HEK293T (cell line): Measurements from ENCODE around the gene RPE65.
A peak's percentile ranks its signal among the peaks of the same experiment; 100 is the strongest.

Experiments used
- CTCF ChIA-PET: fragments of 350-600 bp; formaldehyde crosslinking; extraction: SDS; loops from one replicate; lab custom pipeline; 2021; ENCODE audit warnings: antibody characterized with exemption, inconsistent platforms; lab: Yijun Ruan, JAX
- POLR2A ChIA-PET: fragments of 350-600 bp; formaldehyde crosslinking; extraction: SDS; loops from one replicate; lab custom pipeline; 2020; ENCODE audit warnings: antibody characterized with exemption, inconsistent platforms; lab: Yijun Ruan, JAX
- DNase-seq: peaks from one replicate; pipeline ENCODE4 v3.0.0; 2012; ENCODE audit warnings: mixed read lengths; ENCODE audit errors: extremely low spot score
- ARNT ChIP-seq: fragments of 450-650 bp; IDR thresholded peaks from 2 replicates; pipeline ENCODE4 v1.6.1; 2017; ENCODE audit warnings: mild to moderate bottlenecking
- BHLHE40 ChIP-seq: fragments of 450-650 bp; IDR thresholded peaks from 2 replicates; pipeline ENCODE4 v1.6.1; 2016; ENCODE audit warnings: mild to moderate bottlenecking, moderate library complexity, borderline replicate concordance
- CTBP1 ChIP-seq: fragments of 450-650 bp; IDR thresholded peaks from 2 replicates; pipeline ENCODE4 v1.6.1; 2016; ENCODE audit warnings: borderline replicate concordance
- ELF4 ChIP-seq: fragments of 450-650 bp; IDR thresholded peaks from 2 replicates; pipeline ENCODE4 v1.6.1; 2017; ENCODE audit warnings: antibody characterized with exemption
- FOXA1 ChIP-seq: fragments of 450-650 bp; IDR thresholded peaks from 2 replicates; pipeline ENCODE4 v1.6.1; 2016; ENCODE audit warnings: mild to moderate bottlenecking
- FOXK2 ChIP-seq: fragments of 450-650 bp; IDR thresholded peaks from 2 replicates; pipeline ENCODE4 v1.6.1; 2016; ENCODE audit warnings: mild to moderate bottlenecking
- FOXM1 ChIP-seq: fragments of 450-650 bp; IDR thresholded peaks from 2 replicates; pipeline ENCODE4 v1.6.1; 2017; ENCODE audit warnings: mild to moderate bottlenecking, borderline replicate concordance
- HDGF ChIP-seq: fragments of 450-650 bp; IDR thresholded peaks from 2 replicates; pipeline ENCODE4 v1.6.1; 2017; ENCODE audit warnings: antibody characterized with exemption, borderline replicate concordance
- L3MBTL2 ChIP-seq: fragments of 450-650 bp; conservative IDR thresholded peaks from 2 replicates; pipeline ENCODE4 v1.6.1; 2016; ENCODE audit warnings: mild to moderate bottlenecking
- LEF1 ChIP-seq: fragments of 450-650 bp; IDR thresholded peaks from 2 replicates; pipeline ENCODE4 v1.6.1; 2017; ENCODE audit warnings: mild to moderate bottlenecking, borderline replicate concordance
- NFRKB ChIP-seq: fragments of 450-650 bp; IDR thresholded peaks from 2 replicates; pipeline ENCODE4 v1.6.1; 2016; ENCODE audit warnings: mild to moderate bottlenecking, moderate library complexity
- PKNOX1 ChIP-seq: fragments of 450-650 bp; IDR thresholded peaks from 2 replicates; pipeline ENCODE4 v1.6.1; 2016
- SP1 ChIP-seq: fragments of 450-650 bp; IDR thresholded peaks from 2 replicates; pipeline ENCODE4 v1.6.1; 2017
- SUZ12 ChIP-seq: fragments of 450-650 bp; IDR thresholded peaks from 2 replicates; pipeline ENCODE4 v1.6.1; 2016; ENCODE audit warnings: mild to moderate bottlenecking
- TARDBP ChIP-seq: fragments of 450-650 bp; IDR thresholded peaks from 2 replicates; pipeline ENCODE4 v1.6.1; 2016
- ZNF384 ChIP-seq: fragments of 450-650 bp; IDR thresholded peaks from 2 replicates; pipeline ENCODE4 v1.6.1; 2016

Gene RPE65

DNA sequence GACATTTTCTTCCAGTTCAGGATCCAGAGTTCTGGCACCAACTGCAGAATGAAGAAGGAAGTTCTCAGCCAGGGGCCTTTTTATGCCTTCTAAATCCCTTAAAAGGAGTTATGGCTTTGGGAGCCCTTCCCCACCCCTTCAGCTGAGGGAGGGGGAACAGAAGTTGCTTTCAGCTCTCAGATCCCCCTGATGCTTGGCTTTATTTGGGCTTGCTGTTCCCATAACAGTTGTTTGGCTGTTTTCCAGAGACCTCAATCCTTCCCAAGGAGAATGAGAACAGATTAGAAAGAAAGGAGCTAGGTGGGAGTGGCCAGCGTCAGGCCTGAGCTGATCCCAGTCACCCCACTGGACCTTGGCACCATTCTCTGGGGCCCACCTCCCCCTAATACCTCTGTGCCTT is at the start of gene RPE65:
Gene RPE65, minus strand, starts transcription at position 54 of the 400 bp plus-strand sequence. Its CDS starts 49 bp downstream, at position 5.
- TF ChIP-seq HDGF (no peak), ARNT (no peak), LEF1 (no peak), SUZ12 (no peak), FOXA1 (no peak), FOXM1 (no peak), PKNOX1 (no peak), TARDBP (no peak)
- no peak for DNase-seq
- ChIA-PET CTCF (no interaction called here), POLR2A (no interaction called here)

DNA sequence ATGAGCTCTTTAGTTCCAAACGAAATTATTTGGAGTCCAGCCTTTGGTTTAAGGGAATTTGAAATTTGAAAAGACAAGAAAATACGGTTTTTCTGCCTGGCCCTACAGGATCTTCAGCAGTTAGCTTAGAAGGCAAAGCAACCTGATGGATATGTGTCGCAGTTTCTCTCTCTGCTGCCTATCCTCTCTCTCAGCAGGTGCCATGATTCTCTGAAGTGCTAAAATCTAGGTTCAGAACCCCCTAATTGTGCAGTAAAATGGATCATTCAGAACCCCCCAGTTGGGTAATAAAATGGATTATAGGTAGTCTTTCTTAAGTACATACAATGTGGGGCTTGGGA is 47.6 kb upstream of the RPE65 start:
- CTCF ChIA-PET, result interaction anchor here (0.7 kb wide), 1 partner anchor 18 kb away, joined by 3 read pairs; no protein-coding TSS in a partner anchor
- POLR2A ChIA-PET, result interaction anchor here (0.9 to 1.3 kb wide), 2 partner anchors 10 to 39 kb away, joined by 3 read pairs; no protein-coding TSS in a partner anchor
- no peak for DNase-seq
- TF ChIP-seq ELF4 (no peak), SP1 (no peak), HDGF (no peak), TARDBP (no peak), FOXA1 (no peak), PKNOX1 (no peak), CTBP1 (no peak), L3MBTL2 (no peak), NFRKB (no peak), LEF1 (no peak), BHLHE40 (no peak), ARNT (no peak), ZNF384 (no peak), FOXM1 (no peak), SUZ12 (no peak), FOXK2 (no peak)

- ChIA-PET CTCF (interaction anchor here (0.7 kb wide), 1 partner anchor 17 kb away, joined by 3 read pairs; no protein-coding TSS in a partner anchor), POLR2A (interaction anchor here (0.9 to 1.3 kb wide), 2 partner anchors 11 to 40 kb away, joined by 3 read pairs; no protein-coding TSS in a partner anchor)
- peak; percentile 99 for DNase-seq
- no peak for TF ChIP-seq HDGF
- no peak for TF ChIP-seq BHLHE40
- peak; percentile 41; the same call in 1 of the 2 replicates for TF ChIP-seq ELF4
- TF ChIP-seq LEF1, result no peak
- TF ChIP-seq PKNOX1, result no peak
- TF ChIP-seq FOXM1, result peak; percentile 99
- TF ChIP-seq FOXA1, result no peak
- TF ChIP-seq ZNF384, result no peak
- TF ChIP-seq ARNT, result no peak
- no peak for TF ChIP-seq NFRKB
- TF ChIP-seq SP1, result no peak
- TF ChIP-seq SUZ12, result no peak
- TF ChIP-seq FOXK2, result no peak
- peak; percentile 82 for TF ChIP-seq L3MBTL2
Observed at GRCh38 chr1:68496680-68497357, 47.1 kb upstream of the RPE65 start, which contains the start of gene DEPDC1. Gene DEPDC1 (minus strand): TSS chr1:68497082. CDS start chr1:68496999, 83 bp downstream.

- ChIA-PET POLR2A (interaction anchor here (0.9 to 1.3 kb wide), 2 partner anchors 9 to 40 kb away, joined by 3 read pairs; no protein-coding TSS in a partner anchor), CTCF (no interaction called here)
- DNase-seq, result peak; percentile 22
- TF ChIP-seq CTBP1 (no peak), PKNOX1 (no peak), FOXM1 (no peak), TARDBP (no peak), FOXA1 (no peak), SP1 (no peak)
Observed at GRCh38 chr1:68495968-68496679, 46.4 kb upstream of the RPE65 start.

DNA sequence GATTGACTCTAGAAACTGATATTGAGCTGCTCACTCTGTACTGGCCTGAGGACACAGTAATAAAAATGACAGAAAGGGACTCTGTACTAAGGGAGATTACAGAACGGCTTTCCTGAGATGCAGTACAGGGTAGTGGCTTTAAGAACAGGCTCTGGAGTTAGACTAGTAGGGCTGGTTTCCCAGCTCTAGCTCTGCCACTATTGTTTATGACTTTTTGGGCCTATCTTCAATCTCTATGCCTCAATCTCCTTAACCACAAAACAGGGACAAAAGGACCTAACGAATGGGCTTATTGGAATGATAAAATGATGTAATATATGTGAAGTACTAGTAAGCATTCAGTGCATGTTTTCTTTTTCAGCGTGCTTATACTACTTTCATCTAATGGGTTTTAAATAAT is 45.8 kb upstream of the RPE65 start:
- no peak for TF ChIP-seq SUZ12
- peak; percentile 54; the same call in 1 of the 2 replicates for TF ChIP-seq PKNOX1
- CTCF ChIA-PET, result no interaction called here
- DNase-seq, result peak; percentile 27
- POLR2A ChIA-PET, result interaction anchor here (0.9 kb wide), 1 partner anchor 8 kb away, joined by 3 read pairs; no protein-coding TSS in a partner anchor
